SK-N-SH (cell line): ENCODE results near the gene NAPA. TPM values are rescaled to one million over a fixed set of nuclear protein-coding genes. Genes with fewer than 3 reads are reported as not detected.

Source experiments
- CTCF ChIA-PET: fragments of 300-600, 350-600 bp; formaldehyde crosslinking; extraction: SDS; loops from one replicate; lab custom pipeline; 2021; lab: Yijun Ruan, JAX
- POLR2A ChIA-PET: fragments of 350-600 bp; sonication (Branson Sonifier 250); formaldehyde crosslinking; extraction: SDS; loops from one replicate; lab custom pipeline; 2020; ENCODE audit warnings: antibody characterized with exemption, inconsistent platforms; lab: Yijun Ruan, JAX
- DNase-seq: peaks from one replicate; pipeline ENCODE4 v3.0.0; 2012
- H2AFZ ChIP-seq: fragments of 200-600 bp; sonication (generic); 2 replicates; pipeline ENCODE4 v1.8.1; 2016; ENCODE audit warnings: antibody characterized with exemption, mild to moderate bottlenecking, low read depth
- H3F3A ChIP-seq: fragments of 200-600 bp; sonication (generic); replicated peaks from 2 replicates; pipeline ENCODE3; 2016; ENCODE audit warnings: antibody characterized with exemption, mild to moderate bottlenecking; ENCODE audit not compliant: insufficient read depth
- H3K27ac ChIP-seq, 2 experiments: fragments of 200-500 bp in 1 of 2; fragments of 200-600 bp in 1 of 2; sonication (Bioruptor generic) in 1 of 2; sonication (generic), shearing (Covaris generic) in 1 of 2; 2 replicates each; pipeline versions ENCODE4 v1.5.1 to v1.6.1; 2014 to 2016; ENCODE audit warnings: low read depth in 2 of 2, inconsistent platforms in 1 of 2, low read length in 1 of 2, mild to moderate bottlenecking in 1 of 2, mixed read lengths in 1 of 2
- H3K27me3 ChIP-seq: fragments of 200-600 bp; sonication (generic), shearing (Covaris generic); 2 replicates; pipeline ENCODE4 v1.6.1; 2016; ENCODE audit warnings: mixed run types; ENCODE audit not compliant: insufficient read depth
- H3K36me3 ChIP-seq, 2 experiments: fragments of 200-500 bp in 1 of 2; fragments of 200-600 bp in 1 of 2; sonication (Bioruptor generic) in 1 of 2; sonication (generic) in 1 of 2; replicated peaks in 1 of 2; 2 replicates each; pipeline versions ENCODE3 to v1.5.1; 2014 to 2016; ENCODE audit warnings: low read length in 1 of 2, mild to moderate bottlenecking in 1 of 2; ENCODE audit not compliant: insufficient read depth in 2 of 2, control insufficient read depth in 1 of 2
- H3K4me1 ChIP-seq, 2 experiments: fragments of 200-500 bp in 1 of 2; fragments of 200-600 bp in 1 of 2; sonication (Bioruptor generic) in 1 of 2; sonication (generic), shearing (Covaris generic) in 1 of 2; 2 replicates each; pipeline versions ENCODE4 v1.5.1 to v1.6.1; 2014 to 2016; ENCODE audit warnings: low read depth in 1 of 2, low read length in 1 of 2, mixed run types in 1 of 2; ENCODE audit not compliant: insufficient read depth in 2 of 2, control insufficient read depth in 1 of 2
- H3K4me2 ChIP-seq: fragments of 200-600 bp; sonication (generic), shearing (Covaris generic); 2 replicates; pipeline ENCODE4 v1.6.1; 2017; ENCODE audit warnings: mixed run types
- H3K4me3 ChIP-seq, 2 experiments: fragments of 200-500 bp in 1 of 2; fragments of 200-600 bp in 1 of 2; sonication (Bioruptor generic) in 1 of 2; sonication (generic), shearing (Covaris generic) in 1 of 2; 2 replicates each; pipeline versions ENCODE4 v1.5.1 to v1.8.1; 2014 to 2016; ENCODE audit warnings: low read depth in 2 of 2, inconsistent platforms in 1 of 2, low read length in 1 of 2, mild to moderate bottlenecking in 1 of 2, mixed read lengths in 1 of 2, moderate library complexity in 1 of 2
- H3K79me2 ChIP-seq: fragments of 200-600 bp; sonication (generic); 2 replicates; pipeline ENCODE4 v1.8.1; 2017; ENCODE audit warnings: mild to moderate bottlenecking; ENCODE audit not compliant: insufficient read depth
- H3K9ac ChIP-seq: fragments of 200-600 bp; sonication (generic); 2 replicates; pipeline ENCODE4 v1.6.1; 2017; ENCODE audit warnings: mixed run types
- H3K9me2 ChIP-seq: fragments of 200-600 bp; sonication (generic); 2 replicates; pipeline ENCODE4 v1.6.1; 2017; ENCODE audit warnings: mixed run types
- H3K9me3 ChIP-seq: fragments of 200-600 bp; sonication (generic); 2 replicates; pipeline ENCODE4 v1.6.1; 2017; ENCODE audit warnings: mixed run types, mild to moderate bottlenecking, moderate library complexity
- H4K20me1 ChIP-seq: fragments of 200-600 bp; sonication (generic); 2 replicates; pipeline ENCODE4 v1.6.1; 2017; ENCODE audit warnings: mild to moderate bottlenecking, mixed run types; ENCODE audit not compliant: insufficient read depth
- CHD2 ChIP-seq: fragments of 150-350 bp; IDR thresholded peaks from 2 replicates; pipeline ENCODE4 v1.6.1; 2018; ENCODE audit warnings: low read length; ENCODE audit not compliant: partially characterized antibody
- CTCF ChIP-seq: fragments of 200-600 bp; sonication (generic); IDR thresholded peaks from 2 replicates; pipeline ENCODE4 v1.6.1; 2017; ENCODE audit warnings: antibody characterized with exemption, mild to moderate bottlenecking, moderate library complexity
- ELF1 ChIP-seq: IDR thresholded peaks from 2 replicates; pipeline ENCODE4 v1.4.0; 2012
- EP300 ChIP-seq, 2 experiments: IDR thresholded peaks; 2 replicates each; pipeline versions ENCODE4 v1.4.0 to v1.6.1; 2012; ENCODE audit warnings: borderline replicate concordance in 1 of 2, low read depth in 1 of 2, low read length in 1 of 2
- FOXM1 ChIP-seq: IDR thresholded peaks from 2 replicates; pipeline ENCODE4 v1.4.0; 2012; ENCODE audit warnings: low read depth, mild to moderate bottlenecking
- GABPA ChIP-seq: IDR thresholded peaks from 2 replicates; pipeline ENCODE4 v1.4.0; 2012; ENCODE audit warnings: low read depth, mild to moderate bottlenecking
- IRF3 ChIP-seq: fragments of 150-350 bp; IDR thresholded peaks from 2 replicates; pipeline ENCODE4 v1.6.1; 2016; ENCODE audit warnings: mild to moderate bottlenecking, low read depth, low read length
- MAX ChIP-seq: IDR thresholded peaks from 2 replicates; pipeline ENCODE4 v1.4.0; 2012; ENCODE audit warnings: low read depth
- MEF2A ChIP-seq: IDR thresholded peaks from 2 replicates; pipeline ENCODE4 v1.4.0; 2012; ENCODE audit warnings: low read depth, borderline replicate concordance
- MXI1 ChIP-seq: IDR thresholded peaks from 2 replicates; pipeline ENCODE4 v1.6.1; 2012; ENCODE audit warnings: mild to moderate bottlenecking, low read depth, low read length, improper control_type of control experiment
- NRF1 ChIP-seq: IDR thresholded peaks from 2 replicates; pipeline ENCODE4 v1.6.1; 2012; ENCODE audit warnings: low read depth, mild to moderate bottlenecking, low read length
- PBX3 ChIP-seq: IDR thresholded peaks from 2 replicates; pipeline ENCODE4; 2012
- REST ChIP-seq: IDR thresholded peaks from 2 replicates; pipeline ENCODE4 v1.6.1; 2012; ENCODE audit warnings: mild to moderate bottlenecking, low read depth, low read length, moderate library complexity
- RFX5 ChIP-seq: IDR thresholded peaks from 2 replicates; pipeline ENCODE4 v1.6.1; 2012; ENCODE audit warnings: mild to moderate bottlenecking, improper control_type of control experiment, low read length
- RXRA ChIP-seq: IDR thresholded peaks from 2 replicates; pipeline ENCODE4 v1.4.0; 2012; ENCODE audit warnings: low read depth, mild to moderate bottlenecking, borderline replicate concordance
- SMC3 ChIP-seq: IDR thresholded peaks from 2 replicates; pipeline ENCODE4 v1.6.1; 2012; ENCODE audit warnings: low read depth, low read length, improper control_type of control experiment
- USF2 ChIP-seq: fragments of 150-350 bp; IDR thresholded peaks from 2 replicates; pipeline ENCODE4 v1.6.1; 2017; ENCODE audit warnings: antibody characterized with exemption, low read length, low read depth, borderline replicate concordance
- YY1 ChIP-seq: IDR thresholded peaks from 2 replicates; pipeline ENCODE4 v1.4.0; 2012; ENCODE audit warnings: low read depth, mild to moderate bottlenecking
- ZBTB33 ChIP-seq: IDR thresholded peaks from 2 replicates; pipeline ENCODE4 v1.4.0; 2012; ENCODE audit warnings: low read depth, borderline replicate concordance
- WGBS: methylation state at CpG from one replicate; pipeline ENCODE4 v1.1.6; 2017; ENCODE audit warnings: low lambda C conversion rate; 5-methylcytosine and 5-hydroxymethylcytosine counted together
- polyA plus RNA-seq, 3 experiments: library from polyadenylated mRNA; depleted of rRNA; stranded (reverse); fragments of >200 nt; gene quantifications; 2 replicates each; pipeline ENCODE4 v1.2.3, GENCODE V29; 2012

The NAPA gene
- polyA plus RNA-seq, 1 of the 3 experiments (the other 2 are of a cell fraction): 84.1 TPM

- no peak for TF ChIP-seq MAX
- TF ChIP-seq CHD2: no peak
- TF ChIP-seq, all 33 proteins: peak for 0
Observed at GRCh38 chr19:47506459-47506858, 8.4 kb downstream of the NAPA start (continued).

- no peak overlapping the region for H3K4me2 ChIP-seq
- WGBS: 97% methylated on average over 6 of the region's 6 CpGs
- TF ChIP-seq RFX5 (no peak), SMC3 (no peak), PBX3 (no peak), NRF1 (no peak), GABPA (no peak), IRF3 (no peak), FOXM1 (no peak), ELF1 (no peak), CTCF (no peak), MEF2A (no peak), MXI1 (no peak), EP300 (IDR thresholded peaks at IDR 0.05; ENCODE audit: borderline replicate concordance in 1 of 2, low read depth in 1 of 2, low read length in 1 of 2) (no peak), RXRA (no peak), ZBTB33 (no peak), CHD2 (no peak), YY1 (no peak), MAX (no peak), USF2 (no peak), REST (no peak)
- TF ChIP-seq, all 33 proteins: peak for 0
- no peaks in the 10 kb centered on the region for H3F3A ChIP-seq
- H2AFZ ChIP-seq: no peak overlapping the region
- H3K4me3 ChIP-seq: no peak overlapping the region
- no peak for DNase-seq
- no peaks in the 10 kb centered on the region for H3K27me3 ChIP-seq
- peaks cover 4 to 27% of the 10 kb centered on the region in 2 experiments; a peak in 2 of 4 replicates for H3K4me1 ChIP-seq
- H3K9ac ChIP-seq: no peak overlapping the region
- peaks cover 55% of the 10 kb centered on the region for H3K79me2 ChIP-seq
- H3K9me3 ChIP-seq: no peaks in the 10 kb centered on the region
- H3K27ac ChIP-seq: no peak overlapping the region
- ChIA-PET POLR2A (no interaction called here), CTCF (interaction anchor here (4.4 to 8.0 kb wide), 2 partner anchors 10 to 69 kb away, joined by 44 read pairs; partner anchors contain the start of gene NAPA)
- no peaks in the 10 kb centered on the region for H3K9me2 ChIP-seq
- peaks cover 15 to 29% of the 10 kb centered on the region in 2 experiments for H3K36me3 ChIP-seq
- H4K20me1 ChIP-seq: peaks cover 28% of the 10 kb centered on the region
Observed at GRCh38 chr19:47505506-47505905, 9.4 kb downstream of the NAPA start.
